SW480 (cell line): ENCODE data around the gene INO80E.
"Not testable (repeated sequence)": the region's sequence is repeated elsewhere in the genome, so short reads cannot be mapped to it uniquely, and the experiment has no call there.

Experiments
- DNase-seq: peaks from one replicate; pipeline ENCODE4 v3.0.0-alpha.2; 2016; ENCODE audit warnings: low spot score

Gene INO80E

DNA sequence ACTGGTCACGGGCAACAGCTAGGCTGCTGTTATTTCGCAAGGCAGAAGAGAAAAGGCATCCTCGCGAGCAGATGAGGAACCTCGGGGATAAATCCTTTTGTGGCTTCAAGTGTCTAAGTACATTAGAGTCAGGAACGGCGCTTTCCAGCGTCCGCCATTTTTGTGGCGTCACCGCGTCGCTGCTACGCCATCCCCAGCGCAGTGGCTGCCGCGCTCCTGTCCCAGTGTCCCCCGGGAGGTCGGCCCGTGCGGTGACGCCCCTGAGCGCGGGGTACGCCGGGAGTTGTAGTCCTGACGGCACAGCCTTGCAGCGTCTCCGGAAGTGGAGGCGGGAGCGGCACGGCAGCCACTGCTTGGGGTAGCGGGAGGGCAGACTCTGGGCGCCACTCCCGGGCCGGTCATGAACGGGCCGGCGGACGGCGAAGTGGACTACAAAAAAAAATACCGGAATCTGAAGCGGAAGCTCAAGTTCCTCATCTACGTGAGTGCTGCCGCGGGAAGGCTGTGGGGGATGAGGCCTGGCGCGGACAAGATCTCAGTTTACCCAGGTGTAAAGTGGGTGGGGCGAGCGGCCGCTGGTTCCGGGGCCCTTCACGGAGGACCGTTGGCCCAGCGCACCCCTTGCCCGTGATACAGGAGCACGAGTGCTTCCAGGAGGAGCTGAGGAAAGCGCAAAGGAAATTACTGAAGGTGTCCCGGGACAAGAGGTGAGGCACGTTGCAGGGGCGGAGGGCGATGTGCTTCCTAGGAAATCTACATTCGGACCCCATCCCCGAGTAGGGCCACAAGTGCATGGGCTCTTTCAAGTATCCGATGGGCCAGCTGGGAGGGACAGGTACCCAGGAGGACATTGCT, at the start of gene INO80E:
INO80E (plus strand) TSS at position 331 of the 855 bp plus-strand sequence; CDS start at position 401, 70 bp downstream.
- DNase-seq: peak; percentile 94

DNA sequence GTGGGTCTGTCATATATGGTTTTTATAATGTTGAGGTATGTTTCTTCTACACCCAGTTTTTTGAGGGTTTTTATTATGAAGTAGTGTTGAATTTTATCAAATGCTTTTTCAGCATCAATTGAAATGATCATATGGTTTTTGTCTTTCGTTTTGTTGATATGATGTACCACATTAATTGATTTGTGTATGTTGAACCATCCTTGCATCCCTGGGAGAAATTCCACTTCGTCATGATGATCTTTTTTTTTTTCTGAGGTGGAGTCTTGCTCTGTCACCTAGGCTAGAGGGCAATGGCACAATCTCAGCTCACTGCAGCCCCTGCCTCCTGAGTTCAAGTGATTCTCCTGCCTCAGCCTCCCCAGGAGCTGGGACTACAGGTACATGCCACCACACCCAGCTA, 48.1 kb upstream of the INO80E start:
- DNase-seq: no peak

DNA sequence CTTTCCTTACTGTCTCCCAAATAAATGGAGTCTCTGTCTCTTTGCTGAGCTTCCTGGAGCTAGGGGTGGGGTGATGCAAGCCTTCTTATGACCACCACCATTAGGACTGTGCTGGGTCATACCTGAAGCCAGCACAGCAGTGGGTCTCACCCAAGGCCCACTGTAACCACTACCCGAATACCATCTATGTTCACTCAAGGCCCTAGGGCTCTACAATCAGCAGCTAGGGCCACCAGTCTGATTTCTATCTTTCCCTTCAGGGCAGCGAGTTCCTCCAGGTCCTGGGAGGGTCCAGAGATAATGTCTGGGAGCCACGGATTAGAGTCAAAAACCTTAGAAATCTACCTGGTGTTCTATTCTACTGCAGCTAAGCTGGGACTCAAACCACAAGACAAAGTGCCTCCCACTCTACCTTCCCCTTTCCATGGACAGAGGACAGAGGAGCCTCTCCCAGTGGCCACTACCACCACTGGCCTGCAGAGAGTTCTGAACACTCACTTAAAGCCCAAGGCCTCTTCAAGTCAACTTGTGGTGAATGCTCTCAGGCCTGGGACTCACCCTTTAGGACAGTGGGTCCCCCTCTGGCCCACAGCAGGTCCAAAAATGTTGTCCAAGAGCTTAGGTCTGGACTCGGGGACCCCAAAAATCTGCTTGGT, 45.1 kb upstream of the INO80E start:
- DNase-seq: no peak

GRCh38 chr16:29951625-29952365, 44.2 kb upstream of the INO80E start:
- no peak for DNase-seq

DNA sequence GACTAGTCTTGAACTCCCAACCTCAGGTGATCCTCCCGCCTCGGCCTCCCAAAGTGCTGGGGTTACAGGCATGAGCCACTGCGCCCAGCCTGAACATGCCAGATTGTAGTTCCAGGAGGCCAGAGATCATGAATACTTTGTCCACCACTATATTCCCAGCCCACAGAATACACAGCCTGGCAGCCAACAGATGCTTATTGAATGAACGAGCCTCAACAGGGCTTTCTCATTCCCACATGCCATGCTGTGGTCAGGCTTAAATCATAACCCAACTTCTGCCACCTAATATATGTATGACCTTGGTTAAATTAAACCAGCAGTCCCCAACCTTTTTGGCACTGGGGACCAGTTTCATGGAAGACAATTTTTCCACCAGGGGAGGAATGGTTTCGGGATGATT, 37.3 kb upstream of the INO80E start:
- DNase-seq: no peak

GRCh38 chr16:29959293-29959692, 36.7 kb upstream of the INO80E start:
- no peak for DNase-seq

DNA sequence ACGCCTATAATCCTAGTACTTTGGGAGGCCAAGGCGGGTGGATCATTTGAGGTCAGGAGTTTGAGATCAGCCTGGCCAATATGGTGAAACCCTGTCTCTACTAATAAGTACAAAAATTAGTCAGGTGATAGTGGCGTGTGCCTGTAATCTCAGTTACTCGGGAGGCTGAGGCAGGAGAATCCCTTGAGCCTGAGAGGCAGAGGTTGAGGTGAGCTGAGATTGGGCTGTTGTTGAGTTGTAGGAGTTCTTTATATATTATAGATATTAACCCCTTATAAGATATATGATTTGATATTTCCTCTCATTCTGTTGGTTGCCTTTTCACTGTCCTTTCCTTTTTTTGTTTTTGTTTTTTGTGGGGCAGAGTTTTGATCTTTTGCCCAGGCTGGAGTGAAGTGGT, 36.2 kb upstream of the INO80E start:
- not testable (repeated sequence) for DNase-seq

DNA sequence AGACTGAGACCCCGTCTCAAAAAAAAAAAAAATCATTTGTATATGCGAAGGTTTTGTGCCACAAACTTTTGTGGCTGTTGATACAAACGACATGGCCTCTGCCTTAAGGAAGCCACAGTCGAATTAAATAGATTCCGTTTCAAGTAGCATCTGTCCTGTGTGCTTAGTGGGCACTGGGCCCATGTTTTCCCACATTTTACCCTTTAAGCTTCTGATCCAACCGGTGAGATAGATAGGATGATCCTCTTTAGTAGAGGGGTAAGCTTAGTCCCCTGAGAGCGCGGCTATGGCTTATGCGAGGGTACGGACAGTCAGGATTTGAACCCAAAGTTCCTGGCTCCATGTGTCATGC, 34.9 kb upstream of the INO80E start:
- no peak for DNase-seq

- peak; percentile 78 for DNase-seq
Measured at GRCh38 chr16:29961479-29962343, 34.3 kb upstream of the INO80E start, which contains the start of gene TMEM219. Gene TMEM219 (plus strand): TSS chr16:29962079. CDS start chr16:29963144, 1,065 bp downstream.

- DNase-seq: no peak
Measured at GRCh38 chr16:29962344-29962994, 33.6 kb upstream of the INO80E start.

GRCh38 chr16:29963021-29963743, 32.9 kb upstream of the INO80E start:
- no peak for DNase-seq

- DNase-seq: no peak
Measured at GRCh38 chr16:29968205-29968604, 27.8 kb upstream of the INO80E start.

DNA sequence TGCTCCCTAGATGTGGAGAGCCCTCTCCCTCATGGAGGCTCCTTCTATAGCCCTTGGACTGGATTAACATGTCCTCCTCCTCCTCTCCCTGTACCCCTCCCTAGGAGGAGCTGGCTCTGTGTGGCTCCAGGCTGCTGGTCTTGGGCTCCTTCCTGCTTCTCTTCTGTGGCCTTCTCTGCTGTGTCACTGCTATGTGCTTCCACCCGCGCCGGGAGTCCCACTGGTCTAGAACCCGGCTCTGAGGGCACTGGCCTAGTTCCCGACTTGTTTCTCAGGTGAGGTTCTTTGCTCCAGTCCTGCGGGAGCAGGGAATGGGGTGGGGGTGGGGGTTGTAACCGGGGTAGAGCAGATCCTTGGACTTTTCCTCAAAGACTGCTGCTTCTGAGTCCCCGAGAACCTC, 24.7 kb upstream of the INO80E start:
- no peak for DNase-seq

GRCh38 chr16:29972500-29972899, 23.5 kb upstream of the INO80E start:
- DNase-seq: no peak

GRCh38 chr16:29972992-29973383, 23.1 kb upstream of the INO80E start:
- no peak for DNase-seq

DNA sequence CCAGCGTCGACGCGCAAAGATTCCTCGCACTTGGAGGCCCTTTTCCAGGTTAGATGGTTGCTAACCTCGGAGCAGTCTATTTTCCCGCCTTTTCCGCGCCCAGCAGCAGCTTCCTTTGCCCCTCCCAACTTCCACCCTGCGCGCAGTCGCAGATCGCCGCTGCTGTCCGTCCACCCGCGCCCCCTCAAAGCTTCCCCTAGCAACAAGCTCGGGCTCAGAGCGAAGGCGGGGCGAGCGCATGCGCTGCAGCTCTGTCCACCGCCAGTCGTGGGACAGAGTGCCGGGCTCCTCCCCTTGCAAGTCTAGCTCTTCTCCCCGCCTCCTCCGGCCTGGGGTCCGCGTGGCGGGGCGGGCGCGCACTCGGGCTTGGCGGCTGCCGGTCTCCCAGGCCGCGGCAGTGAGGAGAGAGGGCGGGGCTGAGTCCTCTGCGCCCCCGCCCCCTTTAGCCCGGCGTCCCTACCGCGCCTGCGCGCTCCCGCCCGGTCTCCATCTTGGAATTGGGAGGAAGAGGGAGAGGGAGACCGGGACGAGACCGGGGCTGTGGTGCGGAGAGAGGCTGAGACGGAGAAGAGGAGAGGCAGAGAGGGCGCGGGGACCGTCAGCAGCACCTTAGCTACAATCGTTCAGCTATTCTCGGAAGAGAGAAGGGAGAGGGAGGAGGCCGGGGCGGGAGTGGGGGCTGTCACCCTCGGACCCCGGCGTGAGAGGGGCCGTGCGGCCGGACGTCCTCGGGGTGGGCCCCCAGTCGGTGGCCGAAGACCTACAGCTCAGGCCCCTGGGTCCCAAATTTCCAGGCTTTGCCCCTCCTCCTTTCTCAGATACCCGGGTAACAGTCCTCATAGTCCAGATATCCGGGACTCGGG, 22.4 kb upstream of the INO80E start, which contains the start of gene TAOK2:
TAOK2 (plus strand) TSS at position 485 of the 863 bp plus-strand sequence. CDS start 3,905 bp downstream, outside the sequence.
- peak; percentile 98 for DNase-seq

- DNase-seq: no peak
Measured at GRCh38 chr16:29974291-29975133, 21.5 kb upstream of the INO80E start.

DNA sequence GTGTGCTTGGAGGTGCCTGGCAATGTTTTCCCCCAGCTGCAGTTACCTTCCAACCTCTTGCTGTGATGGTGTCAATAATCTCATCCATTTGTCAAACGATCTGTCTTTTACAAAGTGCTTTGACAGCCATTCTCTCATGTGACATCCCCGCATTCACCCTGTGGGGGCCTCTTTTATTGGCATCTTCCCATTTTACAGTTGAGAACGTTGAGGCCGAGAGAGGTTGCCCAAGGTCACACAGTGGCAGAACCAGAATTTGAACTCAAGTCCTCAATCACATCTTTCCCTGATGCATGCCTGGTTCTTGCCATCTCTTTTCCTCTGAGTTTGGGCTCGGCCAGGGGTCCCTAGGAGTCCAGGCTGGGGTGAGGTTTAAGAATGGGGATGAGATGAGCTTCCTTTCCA, 20.9 kb upstream of the INO80E start:
- DNase-seq: no peak
